Stimulated activated naive CD8-positive, alpha-beta T cell treated with anti-CD3 and anti-CD28 coated beads, Interleukin-15, amount 100 ng/mL, for 72 hours (primary cell): ENCODE measurements around the gene ENTHD1.
A peak's percentile ranks its signal among the peaks of the same experiment; 100 is the strongest.
"Not testable (repeated sequence)": the region's sequence is repeated elsewhere in the genome, so short reads cannot be mapped to it uniquely, and the experiment has no call there.

Source experiments
- ATAC-seq: fragments of 150-1000 bp; cut with Tn5 transposase; 2 replicates; pipeline ENCODE4 v1.10.0; 2021; ENCODE audit warnings: mild to moderate bottlenecking, moderate library complexity
- DNase-seq, 2 donors: peaks; one replicate each; pipeline ENCODE4 v3.0.0; 2021 to 2022
- H3K27ac Mint-ChIP-seq, 2 donors: one replicate each; pipeline ENCODE4 v1.8.0; 2022; ENCODE audit warnings: mild to moderate bottlenecking in 2 of 2, mixed read lengths in 2 of 2, moderate library complexity in 2 of 2
- H3K27me3 Mint-ChIP-seq: one replicate; pipeline ENCODE4 v1.8.0; 2022; ENCODE audit warnings: mixed read lengths
- H3K4me1 Mint-ChIP-seq: one replicate; pipeline ENCODE4 v1.8.0; 2022; ENCODE audit warnings: mild to moderate bottlenecking, mixed read lengths
- H3K4me3 Mint-ChIP-seq, 2 donors: one replicate each; pipeline ENCODE4 v1.8.0; 2022; ENCODE audit warnings: mild to moderate bottlenecking in 2 of 2, mixed read lengths in 2 of 2, moderate library complexity in 1 of 2
- H3K9me3 Mint-ChIP-seq, 2 donors: one replicate each; pipeline ENCODE4 v1.8.0; 2022; ENCODE audit warnings: mixed read lengths in 2 of 2

Gene ENTHD1

GRCh38 chr22:39913886-39914285 is 20.3 kb upstream of the ENTHD1 start:
- H3K27me3 Mint-ChIP-seq, result no peaks in the 10 kb centered on the region
- peak overlapping the region; percentile 2 to 78 for H3K27ac Mint-ChIP-seq
- no peak for ATAC-seq
- H3K4me1 Mint-ChIP-seq, result peaks cover 86% of the 10 kb centered on the region
- DNase-seq, result no peak
- H3K9me3 Mint-ChIP-seq, result peaks cover 0 to 7% of the 10 kb centered on the region in 2 donors
- H3K4me3 Mint-ChIP-seq, result peak overlapping the region; percentile 89 to 99

DNA sequence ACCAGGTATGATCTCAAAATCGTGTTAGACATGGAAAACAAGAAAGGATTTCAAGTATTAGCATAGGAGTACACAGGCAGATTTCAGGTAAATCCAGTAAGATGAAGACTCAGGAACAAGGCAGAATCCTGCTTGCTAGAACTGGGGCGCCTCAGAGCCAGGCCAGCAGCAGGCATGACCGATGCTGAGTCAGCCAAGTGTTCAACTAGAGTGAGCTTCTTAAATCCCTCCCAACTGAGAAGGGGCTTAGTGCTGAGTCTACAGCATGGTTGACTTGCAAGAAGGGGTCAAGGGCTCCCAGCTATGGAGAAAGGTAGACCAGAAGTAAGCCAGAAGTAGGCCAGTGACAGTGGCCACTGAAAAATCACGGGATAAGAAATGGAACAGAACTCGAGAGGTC is 19.8 kb upstream of the ENTHD1 start:
- DNase-seq, result no peak
- peak overlapping the region; percentile 94 to 97 for H3K27ac Mint-ChIP-seq

DNA sequence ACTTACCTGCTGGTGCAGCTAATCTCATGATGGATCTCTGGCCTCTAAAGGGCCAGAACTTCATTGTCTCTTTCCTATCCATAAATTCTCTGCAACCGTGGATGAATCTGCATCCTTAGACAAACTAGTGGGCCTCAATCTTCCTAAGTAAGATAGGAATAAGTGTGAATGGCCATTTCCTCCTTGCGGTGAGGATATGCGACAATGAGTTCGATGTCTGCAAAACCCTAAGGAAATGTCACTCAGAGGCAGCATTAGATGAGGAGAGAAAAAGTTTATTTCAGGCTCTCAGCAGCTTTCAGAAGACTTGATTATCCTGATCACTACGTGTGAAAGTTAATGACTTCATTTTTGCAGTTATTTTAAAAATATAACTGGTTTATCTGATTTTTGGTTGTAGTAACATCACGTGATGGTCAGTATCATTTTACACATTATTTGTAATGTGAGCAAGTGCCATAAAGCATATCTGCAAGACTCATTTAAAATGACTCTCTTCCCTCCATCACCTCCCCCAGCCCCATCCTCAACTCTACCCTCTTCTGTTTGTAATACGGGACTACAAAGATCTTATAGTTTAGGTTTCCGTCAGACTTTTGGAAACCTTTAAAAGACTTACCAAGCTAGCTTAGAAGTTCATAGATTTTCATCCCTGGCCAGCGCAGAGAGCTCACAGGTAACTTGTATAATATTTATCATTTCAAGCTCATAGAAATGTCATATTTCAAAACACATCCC is 17.5 kb upstream of the ENTHD1 start:
- no peaks in the 10 kb centered on the region for H3K27me3 Mint-ChIP-seq
- ATAC-seq (no peak), DNase-seq (no peak)
- H3K27ac Mint-ChIP-seq, result peak overlapping the region; percentile 97 to 99
- peaks cover 88% of the 10 kb centered on the region for H3K4me1 Mint-ChIP-seq
- H3K4me3 Mint-ChIP-seq, result peak overlapping the region; percentile 89 to 99
- peaks cover 0 to 7% of the 10 kb centered on the region in 2 donors for H3K9me3 Mint-ChIP-seq

More for the DNA sequence above, 19.8 kb upstream of the ENTHD1 start:
- peak overlapping the region; percentile 89 to 99 for H3K4me3 Mint-ChIP-seq
- ATAC-seq, result no peak
- H3K27me3 Mint-ChIP-seq, result no peaks in the 10 kb centered on the region
- peaks cover 92% of the 10 kb centered on the region for H3K4me1 Mint-ChIP-seq
- H3K9me3 Mint-ChIP-seq, result peaks cover 0 to 7% of the 10 kb centered on the region in 2 donors

GRCh38 chr22:39908737-39909136 is 15.2 kb upstream of the ENTHD1 start:
- H3K27me3 Mint-ChIP-seq, result no peaks in the 10 kb centered on the region
- peak overlapping the region; percentile 97 to 99 for H3K27ac Mint-ChIP-seq
- DNase-seq (peak in 1 of 2 donors; percentile 42), ATAC-seq (peak; percentile 54)
- H3K4me1 Mint-ChIP-seq, result peaks cover 72% of the 10 kb centered on the region
- peak overlapping the region; percentile 89 to 99 for H3K4me3 Mint-ChIP-seq
- H3K9me3 Mint-ChIP-seq, result peaks cover 0 to 7% of the 10 kb centered on the region in 2 donors

DNA sequence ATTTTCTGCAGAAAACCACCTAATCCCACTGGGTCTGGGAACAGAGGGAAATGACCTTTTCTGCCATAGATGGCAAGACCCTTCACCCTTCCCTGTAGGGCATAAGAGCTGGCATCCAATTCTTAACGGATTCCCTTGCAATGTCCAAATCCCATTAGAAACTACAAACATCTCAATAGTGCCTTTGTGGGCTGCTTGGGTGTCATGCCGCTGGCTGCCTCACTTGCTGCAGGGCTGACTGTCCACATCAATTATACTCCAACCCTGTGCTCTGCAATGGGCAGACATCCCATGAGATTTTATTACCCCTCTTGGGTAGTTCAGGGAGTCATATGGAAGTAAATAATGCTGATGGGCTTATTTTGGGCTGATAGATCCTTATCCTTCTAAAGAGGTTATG is 14.6 kb upstream of the ENTHD1 start:
- Mint-ChIP-seq H3K4me3 (peak overlapping the region; percentile 89 to 99), H3K27ac (peak overlapping the region; percentile 97 to 99), H3K27me3 (no peaks in the 10 kb centered on the region), H3K4me1 (peaks cover 66% of the 10 kb centered on the region), H3K9me3 (peaks cover 0 to 7% of the 10 kb centered on the region in 2 donors)
- DNase-seq (no peak), ATAC-seq (no peak)

- H3K4me1 Mint-ChIP-seq, result peaks cover 62% of the 10 kb centered on the region
- ATAC-seq (no peak), DNase-seq (no peak)
- no peaks in the 10 kb centered on the region for H3K27me3 Mint-ChIP-seq
- peak overlapping the region; percentile 97 to 99 for H3K27ac Mint-ChIP-seq
- H3K4me3 Mint-ChIP-seq, result peak overlapping the region; percentile 89 to 99
- H3K9me3 Mint-ChIP-seq, result peaks cover 0 to 7% of the 10 kb centered on the region in 2 donors
These were observed 14.1 kb upstream of the ENTHD1 start for GRCh38 chr22:39907605-39908097.

- ATAC-seq (no peak), DNase-seq (no peak)
- H3K9me3 Mint-ChIP-seq, result peaks cover 0 to 7% of the 10 kb centered on the region in 2 donors
- peaks cover 55% of the 10 kb centered on the region for H3K4me1 Mint-ChIP-seq
- no peaks in the 10 kb centered on the region for H3K27me3 Mint-ChIP-seq
- H3K4me3 Mint-ChIP-seq, result peak overlapping the region; percentile 89 to 99
- peak overlapping the region; percentile 97 to 99 for H3K27ac Mint-ChIP-seq
These were observed 13.5 kb upstream of the ENTHD1 start for GRCh38 chr22:39907047-39907446.

DNA sequence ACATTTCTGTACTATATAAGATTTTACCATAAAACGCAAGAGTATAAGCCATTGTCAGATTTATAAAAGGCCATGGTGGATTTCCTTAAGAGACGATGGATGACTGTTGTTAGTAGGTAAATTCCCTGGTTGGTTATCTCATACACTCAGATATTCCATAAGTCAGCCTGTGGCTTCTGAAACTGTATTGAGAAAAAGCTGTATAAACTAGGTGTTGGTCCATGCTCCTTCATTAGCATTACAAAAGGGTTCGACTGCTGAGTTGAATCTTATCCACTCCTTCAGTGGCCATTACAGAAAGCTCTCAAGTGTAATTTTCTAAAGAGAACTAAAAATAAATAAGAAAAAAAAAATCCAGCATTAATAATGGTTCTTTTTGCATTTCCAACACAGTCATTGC is 12.6 kb upstream of the ENTHD1 start:
- Mint-ChIP-seq H3K9me3 (peaks cover 0 to 7% of the 10 kb centered on the region in 2 donors), H3K27me3 (no peaks in the 10 kb centered on the region), H3K27ac (peak overlapping the region; percentile 96 to 97), H3K4me1 (peaks cover 47% of the 10 kb centered on the region), H3K4me3 (peak overlapping the region; percentile 89 to 99)
- DNase-seq (no peak), ATAC-seq (peak; percentile 43)

DNA sequence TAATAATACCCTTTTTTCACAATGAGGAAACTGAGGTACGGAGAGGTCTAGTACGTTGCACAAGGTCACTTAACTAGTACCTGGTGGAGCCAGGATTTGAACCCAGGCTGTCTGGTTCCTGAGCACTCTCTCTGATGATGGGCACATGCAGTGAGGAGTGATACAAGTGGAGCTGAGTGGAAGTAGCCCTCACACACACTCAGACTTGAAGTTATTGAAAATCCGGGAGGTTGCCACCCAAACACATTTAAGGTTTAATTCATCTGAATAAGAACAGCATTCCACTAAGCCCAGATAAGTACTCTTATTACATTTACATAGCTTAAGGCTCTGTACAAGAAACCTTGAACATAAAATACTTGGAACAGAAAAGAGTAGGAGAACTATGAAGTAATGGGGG is 12.1 kb upstream of the ENTHD1 start:
- no peak for ATAC-seq
- Mint-ChIP-seq H3K27me3 (no peaks in the 10 kb centered on the region), H3K9me3 (peaks cover 0 to 7% of the 10 kb centered on the region in 2 donors), H3K27ac (peak overlapping the region; percentile 96 to 97), H3K4me3 (peak overlapping the region; percentile 89 to 99), H3K4me1 (peaks cover 42% of the 10 kb centered on the region)
- DNase-seq, result no peak

GRCh38 chr22:39904862-39905261 is 11.3 kb upstream of the ENTHD1 start:
- peak overlapping the region; percentile 95 to 96 for H3K27ac Mint-ChIP-seq
- DNase-seq (no peak), ATAC-seq (no peak)
- H3K4me1 Mint-ChIP-seq, result peaks cover 39% of the 10 kb centered on the region
- peaks cover 0 to 2% of the 10 kb centered on the region in 2 donors for H3K9me3 Mint-ChIP-seq
- H3K27me3 Mint-ChIP-seq, result no peaks in the 10 kb centered on the region
- peak overlapping the region; percentile 89 to 99 for H3K4me3 Mint-ChIP-seq

DNA sequence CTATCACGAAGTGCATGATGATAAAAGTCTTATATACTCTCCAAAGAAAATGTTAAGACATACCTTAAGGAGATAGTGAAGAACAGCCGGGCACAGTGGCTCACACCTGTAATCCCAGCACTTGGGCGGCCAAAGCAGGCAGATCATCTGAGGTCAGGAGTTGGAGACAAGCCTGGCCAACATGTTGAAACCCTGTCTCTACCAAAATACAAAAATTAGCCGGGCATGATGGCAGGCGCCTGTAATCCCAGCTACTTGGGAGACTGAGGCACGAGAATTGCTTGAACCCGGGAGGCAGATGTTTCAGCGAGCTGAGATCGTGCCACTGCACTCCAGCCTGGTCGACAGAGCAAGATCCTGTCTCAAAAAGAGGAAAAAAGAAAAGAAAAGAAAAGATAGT is 10.5 kb upstream of the ENTHD1 start:
- Mint-ChIP-seq H3K27ac (peak overlapping the region; percentile 89 to 95), H3K4me3 (peak overlapping the region; percentile 89 to 99), H3K4me1 (peaks cover 34% of the 10 kb centered on the region)
- not testable (repeated sequence) for H3K27me3 Mint-ChIP-seq, DNase-seq, H3K9me3 Mint-ChIP-seq, ATAC-seq

DNA sequence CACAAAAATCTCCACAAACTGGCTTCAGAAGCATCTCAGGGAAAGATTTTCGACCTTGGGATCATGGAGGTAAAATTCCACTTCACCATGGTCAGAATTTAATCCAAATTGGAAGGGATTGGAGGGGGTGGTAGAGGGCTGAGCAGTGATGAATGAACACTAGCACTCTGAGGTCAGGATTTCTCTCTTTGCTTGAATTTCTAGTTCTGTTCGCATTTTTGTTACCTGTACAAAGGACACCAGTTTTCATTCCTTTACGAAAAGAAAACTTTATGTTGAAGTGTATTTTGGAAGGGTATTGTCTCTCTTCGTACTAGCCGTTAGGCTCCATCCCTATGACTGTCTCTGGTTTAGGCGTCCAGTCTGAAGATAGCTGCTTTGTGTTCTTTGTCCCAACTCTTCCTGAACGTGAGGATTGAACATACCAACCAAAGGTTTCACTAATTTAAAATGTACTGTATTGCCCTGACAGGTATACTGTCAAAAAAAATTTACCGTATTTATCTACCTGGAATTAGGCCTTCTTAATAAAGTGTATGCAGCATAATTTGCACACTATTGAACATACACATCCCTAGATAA is 8.1 kb upstream of the ENTHD1 start:
- Mint-ChIP-seq H3K9me3 (no peaks in the 10 kb centered on the region), H3K27me3 (no peaks in the 10 kb centered on the region), H3K4me1 (peaks cover 21% of the 10 kb centered on the region), H3K27ac (peak overlapping the region; percentile 64 to 100), H3K4me3 (peak overlapping the region; percentile 83 to 99)
- DNase-seq (no peak), ATAC-seq (no peak)

DNA sequence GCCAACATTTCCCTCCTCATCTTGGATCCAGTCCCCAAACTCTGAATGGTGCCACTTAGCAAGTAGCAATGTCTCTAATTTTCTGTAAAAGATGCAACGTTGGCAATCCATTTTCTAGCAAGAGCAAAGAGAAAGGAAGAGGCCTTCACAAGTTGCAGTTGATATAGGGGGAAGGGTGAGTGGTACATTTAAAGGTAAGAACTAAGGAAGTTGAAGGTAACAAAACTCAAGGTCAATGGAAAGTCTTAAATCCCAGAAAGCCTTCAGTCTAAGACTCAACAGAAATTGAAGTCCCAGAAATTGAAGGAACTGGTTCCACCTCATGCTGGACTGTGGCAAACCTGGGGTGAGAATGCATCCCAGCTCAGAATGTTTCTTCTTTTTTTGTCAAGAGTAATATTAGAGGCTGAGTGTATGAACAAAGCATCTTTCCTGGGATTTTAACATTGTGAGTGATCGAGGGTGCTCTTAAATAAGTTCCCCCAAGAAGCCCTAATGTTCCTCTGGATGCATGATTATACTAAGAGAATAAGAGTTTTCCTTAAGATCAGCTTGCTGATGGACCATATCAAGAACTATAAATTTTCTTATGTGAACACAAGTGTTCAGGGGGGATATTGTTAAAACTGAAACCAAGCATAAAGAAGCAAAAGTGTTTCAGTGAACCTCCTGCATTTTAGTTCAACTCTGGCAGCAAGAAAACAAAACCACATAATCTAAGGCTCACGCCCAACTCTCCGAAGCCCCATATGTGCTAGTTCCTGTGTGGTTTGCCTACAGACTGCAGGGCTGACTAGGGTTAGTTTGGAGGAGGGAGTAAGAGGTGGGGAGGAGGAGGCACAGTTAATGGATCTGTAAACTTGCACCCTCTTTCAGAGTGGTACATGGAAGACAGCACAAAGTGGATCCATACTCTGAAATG is 7.0 kb upstream of the ENTHD1 start, which contains the start of gene GRAP2:
GRAP2 (plus strand) TSS at position 779 of the 922 bp plus-strand sequence. CDS start 46,023 bp downstream, outside the sequence.
- peak within 1 kb of the TSS; percentile 83 to 99 for H3K4me3 Mint-ChIP-seq
- DNase-seq (peak; percentile 67 to 76), ATAC-seq (peak; percentile 96)
- no peaks in the 10 kb centered on the region for H3K27me3 Mint-ChIP-seq
- H3K27ac Mint-ChIP-seq, result peak within 1 kb of the TSS; percentile 89 to 100
- peaks cover 16% of the 10 kb centered on the region for H3K4me1 Mint-ChIP-seq
- H3K9me3 Mint-ChIP-seq, result no peaks in the 10 kb centered on the region

- Mint-ChIP-seq H3K4me3 (peak overlapping the region; percentile 14 to 63), H3K9me3 (no peaks in the 10 kb centered on the region), H3K4me1 (peaks cover 13% of the 10 kb centered on the region), H3K27ac (peak overlapping the region in 1 of 2 donors; percentile 94), H3K27me3 (no peaks in the 10 kb centered on the region)
- DNase-seq, result no peak
- no peak for ATAC-seq
These were observed 5.4 kb upstream of the ENTHD1 start for GRCh38 chr22:39898997-39899396.

GRCh38 chr22:39897841-39898240 is 4.3 kb upstream of the ENTHD1 start:
- no peaks in the 10 kb centered on the region for H3K9me3 Mint-ChIP-seq
- H3K4me3 Mint-ChIP-seq, result no peak overlapping the region
- ATAC-seq (no peak), DNase-seq (no peak)
- no peaks in the 10 kb centered on the region for H3K27me3 Mint-ChIP-seq
- peaks cover 13% of the 10 kb centered on the region for H3K4me1 Mint-ChIP-seq
- H3K27ac Mint-ChIP-seq, result no peak overlapping the region
